ENCODE data around the gene MYOG. TPM values are rescaled to one million over a fixed set of nuclear protein-coding genes. Genes with fewer than 3 reads are reported as not detected.
A peak's percentile ranks its signal among the peaks of the same experiment; 100 is the strongest.

MYOG gene
- total RNA-seq, 1 experiment from 2014 or later: not detected

GRCh38 chr1:203057911-203058675, 27.7 kb downstream of the MYOG start:
- H3K27me3 Mint-ChIP-seq (ENCODE audit: insufficient read depth, unreplicated experiment): peaks cover 21% of the 10 kb centered on the region
- no peaks in the 10 kb centered on the region for H3K36me3 Mint-ChIP-seq (ENCODE audit: insufficient read depth, unreplicated experiment)
- no peak for DNase-seq (ENCODE audit: unreplicated experiment)
- BruUV-seq (replicated peaks): no TSS peak
- H3K27ac Mint-ChIP-seq (ENCODE audit: low read depth, unreplicated experiment): no peak overlapping the region
- intact Hi-C loops (cut with micrococcal nuclease): no loop called here
- ChIA-PET CTCF (interaction anchor here (0.5 to 22.5 kb wide), 10 partner anchors 8 to 1283 kb away, joined by 3 to 250 read pairs (median 6); no protein-coding TSS in a partner anchor), POLR2A (interaction anchor here (1.0 kb wide), 2 partner anchors 11 to 17 kb away, joined by 3 to 6 read pairs; no protein-coding TSS in a partner anchor)
- no peaks in the 10 kb centered on the region for H3K9me3 Mint-ChIP-seq (ENCODE audit: unreplicated experiment)
- no peaks in the 10 kb centered on the region for H3K4me1 Mint-ChIP-seq (ENCODE audit: insufficient read depth, unreplicated experiment)
- TF ChIP-seq CTCF (IDR thresholded peaks at IDR 0.05; ENCODE audit: unreplicated experiment): no peak
- no peak overlapping the region for H3K4me3 Mint-ChIP-seq (ENCODE audit: unreplicated experiment)

GRCh38 chr1:203056516-203056915, 29.3 kb downstream of the MYOG start:
- Mint-ChIP-seq H3K4me1 (ENCODE audit: insufficient read depth, unreplicated experiment) (no peaks in the 10 kb centered on the region), H3K4me3 (ENCODE audit: unreplicated experiment) (no peak overlapping the region), H3K27ac (ENCODE audit: low read depth, unreplicated experiment) (no peak overlapping the region), H3K27me3 (ENCODE audit: insufficient read depth, unreplicated experiment) (peaks cover 21% of the 10 kb centered on the region), H3K9me3 (ENCODE audit: unreplicated experiment) (no peaks in the 10 kb centered on the region), H3K36me3 (ENCODE audit: insufficient read depth, unreplicated experiment) (no peaks in the 10 kb centered on the region)
- DNase-seq (ENCODE audit: unreplicated experiment): peak; percentile 34
- peak; percentile 12 for TF ChIP-seq CTCF (IDR thresholded peaks at IDR 0.05; ENCODE audit: unreplicated experiment)
- intact Hi-C loops (cut with micrococcal nuclease): loop anchor here (1.0 kb wide), 1 partner anchor 17 kb away; no protein-coding TSS in a partner anchor
- POLR2A ChIA-PET: no interaction called here
- no TSS peak for BruUV-seq (replicated peaks)
- CTCF ChIA-PET: interaction anchor here (0.6 to 22.5 kb wide), 8 partner anchors 10 to 213 kb away, joined by 3 to 250 read pairs (median 6); no protein-coding TSS in a partner anchor

GRCh38 chr1:203056012-203056411, 29.8 kb downstream of the MYOG start:
- ChIA-PET POLR2A (interaction anchor here (0.6 to 0.7 kb wide), 2 partner anchors 21 to 122 kb away, joined by 3 read pairs; no protein-coding TSS in a partner anchor), CTCF (interaction anchor here (0.6 to 22.5 kb wide), 10 partner anchors 10 to 384 kb away, joined by 3 to 250 read pairs (median 4); no protein-coding TSS in a partner anchor)
- no peak overlapping the region for H3K4me3 Mint-ChIP-seq (ENCODE audit: unreplicated experiment)
- no peaks in the 10 kb centered on the region for H3K4me1 Mint-ChIP-seq (ENCODE audit: insufficient read depth, unreplicated experiment)
- no peak overlapping the region for H3K27ac Mint-ChIP-seq (ENCODE audit: low read depth, unreplicated experiment)
- H3K36me3 Mint-ChIP-seq (ENCODE audit: insufficient read depth, unreplicated experiment): no peaks in the 10 kb centered on the region
- DNase-seq (ENCODE audit: unreplicated experiment): no peak
- no TSS peak for BruUV-seq (replicated peaks)
- intact Hi-C loops (cut with micrococcal nuclease): loop anchor here (1.0 kb wide), 1 partner anchor 17 kb away; no protein-coding TSS in a partner anchor
- H3K9me3 Mint-ChIP-seq (ENCODE audit: unreplicated experiment): no peaks in the 10 kb centered on the region
- peaks cover 21% of the 10 kb centered on the region for H3K27me3 Mint-ChIP-seq (ENCODE audit: insufficient read depth, unreplicated experiment)
- TF ChIP-seq CTCF (IDR thresholded peaks at IDR 0.05; ENCODE audit: unreplicated experiment): no peak

- Mint-ChIP-seq H3K9me3 (ENCODE audit: unreplicated experiment) (no peaks in the 10 kb centered on the region), H3K4me1 (ENCODE audit: insufficient read depth, unreplicated experiment) (no peaks in the 10 kb centered on the region), H3K4me3 (ENCODE audit: unreplicated experiment) (no peak overlapping the region), H3K27ac (ENCODE audit: low read depth, unreplicated experiment) (no peak overlapping the region), H3K36me3 (ENCODE audit: insufficient read depth, unreplicated experiment) (no peaks in the 10 kb centered on the region), H3K27me3 (ENCODE audit: insufficient read depth, unreplicated experiment) (peaks cover 21% of the 10 kb centered on the region)
- ChIA-PET POLR2A (interaction anchor here (0.6 to 1.9 kb wide), 4 partner anchors 9 to 123 kb away, joined by 3 to 6 read pairs (median 4); no protein-coding TSS in a partner anchor), CTCF (interaction anchor here (0.7 to 22.5 kb wide), 10 partner anchors 8 to 284 kb away, joined by 3 to 250 read pairs (median 6); no protein-coding TSS in a partner anchor)
- DNase-seq (ENCODE audit: unreplicated experiment): no peak
- no TSS peak for BruUV-seq (replicated peaks)
- TF ChIP-seq CTCF (IDR thresholded peaks at IDR 0.05; ENCODE audit: unreplicated experiment): no peak
- intact Hi-C loops (cut with micrococcal nuclease): no loop called here
Measured at GRCh38 chr1:203055161-203055799, 30.5 kb downstream of the MYOG start.

All from MCF 10A (cell line).